Airway epithelial cell (primary cell): ENCODE data around the gene FRZB. TPM values are rescaled to one million over a fixed set of nuclear protein-coding genes. Genes with fewer than 3 reads are reported as not detected.

ENCODE experiments used
- total RNA-seq: library from RNA; depleted of rRNA; stranded (reverse); fragments of >200 nt; gene quantifications from 2 replicates; pipeline ENCODE4 v1.2.3, GENCODE V29; 2015

Gene FRZB
- 0.21 TPM in 1 of 2 replicates, not detected in the other for total RNA-seq

GRCh38 chr2:182866461-182867406 is at the start of gene FRZB:
Gene FRZB, minus strand, starts transcription at chr2:182866637. Its CDS starts 85 bp downstream, at chr2:182866552.

Other genes starting within 250 kb of the FRZB start
- gene DNAJC10, start 150.4 kb downstream of the FRZB start, total RNA-seq, result 72.4 and 94.4 TPM in 2 replicates
- gene NCKAP1, start 171.8 kb upstream of the FRZB start, total RNA-seq, result 107 and 119 TPM in 2 replicates
- 0.98 and 1.1 TPM in 2 replicates for gene DUSP19, start 212.1 kb upstream of the FRZB start, total RNA-seq